HCT116 (cell line): ENCODE results near the gene CPED1. TPM values are rescaled to one million over a fixed set of nuclear protein-coding genes. Genes with fewer than 3 reads are reported as not detected.

Experiments
- ATAC-seq: fragments of 200-7000 bp; cut with Tn5 transposase; 2 replicates; pipeline ENCODE4 v1.9.1; 2020; ENCODE audit warnings: mild to moderate bottlenecking, moderate library complexity
- BruUV-seq: library from RNA; stranded (reverse); fragments of 400-500 nt; replicated peaks from 2 replicates; lab custom pipeline; 2021; lab: Mats Ljungman, UMichigan
- CTCF ChIA-PET: fragments of 300-600 bp; sonication (Branson Sonifier 250); formaldehyde crosslinking; loops from one replicate; lab custom pipeline; 2021; ENCODE audit warnings: antibody characterized with exemption; lab: Charles Lee
- POLR2A ChIA-PET: fragments of 300-600, 350-600 bp; sonication (Branson Sonifier 250); formaldehyde crosslinking; loops from one replicate; lab custom pipeline; 2021; ENCODE audit warnings: antibody characterized with exemption; lab: Charles Lee
- RAD21 ChIA-PET, 2 experiments: fragments of 300-600 bp; sonication (Branson Sonifier 250); formaldehyde crosslinking; loops; one replicate each; lab custom pipeline; 2023; ENCODE audit warnings: low total read pairs in 2 of 2; ENCODE audit not compliant: uncharacterized antibody in 2 of 2, unreplicated experiment in 2 of 2, low non-redundant PET in 1 of 2; lab: Charles Lee
- DNase-seq: peaks from one replicate; pipeline ENCODE4 v3.0.0-alpha.2; 2010; ENCODE audit warnings: low read depth, low spot score
- H2AFZ ChIP-seq: fragments of 200-600 bp; shearing (Covaris generic), sonication (generic); 2 replicates; pipeline ENCODE4 v1.6.1; 2017; ENCODE audit warnings: low read depth, mixed run types, mixed read lengths, antibody characterized with exemption, low read length; ENCODE audit not compliant: poor library complexity, severe bottlenecking
- H3K27ac ChIP-seq: 2 replicates; pipeline ENCODE4 v1.5.1; 2012; ENCODE audit warnings: low read depth, low read length
- H3K27me3 ChIP-seq: fragments of 200-600 bp; sonication (generic); 2 replicates; pipeline ENCODE4 v1.6.1; 2016; ENCODE audit warnings: mixed run types, low read length, mixed read lengths; ENCODE audit not compliant: insufficient read depth
- H3K36me3 ChIP-seq, 2 experiments: fragments of 200-500 bp in 1 of 2; fragments of 200-600 bp in 1 of 2; sonication (Bioruptor generic) in 1 of 2; sonication (generic) in 1 of 2; 2 replicates each; pipeline versions ENCODE4 v1.5.1 to v1.6.1; 2014 to 2016; ENCODE audit warnings: low read length in 2 of 2, inconsistent platforms in 1 of 2, mixed read lengths in 1 of 2, mixed run types in 1 of 2; ENCODE audit not compliant: insufficient read depth in 2 of 2, control insufficient read depth in 1 of 2
- H3K4me1 ChIP-seq, 2 experiments: fragments of 200-600 bp in 1 of 2; sonication (generic) in 1 of 2; 2 replicates each; pipeline versions ENCODE4 v1.5.1 to v1.6.1; 2012 to 2017; ENCODE audit warnings: low read length in 2 of 2, inconsistent platforms in 1 of 2, mild to moderate bottlenecking in 1 of 2, mixed read lengths in 1 of 2, mixed run types in 1 of 2, moderate library complexity in 1 of 2; ENCODE audit not compliant: insufficient read depth in 2 of 2, control insufficient read depth in 1 of 2
- H3K4me2 ChIP-seq: fragments of 200-600 bp; sonication (generic); 2 replicates; pipeline ENCODE4 v1.6.1; 2017; ENCODE audit warnings: mixed run types, low read length, mixed read lengths
- H3K4me3 ChIP-seq, 2 experiments: fragments of 200-600 bp in 1 of 2; sonication (generic) in 1 of 2; replicated peaks in 1 of 2; 2 replicates each; pipeline ENCODE4 v1.5.1; 2011 to 2016; ENCODE audit warnings: low read length in 2 of 2, control low read depth in 1 of 2, low read depth in 1 of 2, mild to moderate bottlenecking in 1 of 2, mixed read lengths in 1 of 2, mixed run types in 1 of 2
- H3K79me2 ChIP-seq: fragments of 200-600 bp; sonication (generic); 2 replicates; pipeline ENCODE4 v1.6.1; 2017; ENCODE audit warnings: mild to moderate bottlenecking, mixed run types, low read length, moderate library complexity, mixed read lengths; ENCODE audit not compliant: insufficient read depth
- H3K9ac ChIP-seq: fragments of 200-600 bp; sonication (generic); 2 replicates; pipeline ENCODE4 v1.6.1; 2016; ENCODE audit warnings: low read length, mixed read lengths
- H3K9me2 ChIP-seq: fragments of 200-600 bp; sonication (generic), shearing (Covaris generic); 2 replicates; pipeline ENCODE4 v1.6.1; 2017; ENCODE audit warnings: mixed run types, mild to moderate bottlenecking, moderate library complexity; ENCODE audit not compliant: insufficient read depth
- H3K9me3 ChIP-seq, 2 experiments: fragments of 200-500 bp in 1 of 2; fragments of 200-600 bp in 1 of 2; sonication (Bioruptor generic) in 1 of 2; sonication (generic) in 1 of 2; 2 replicates each; pipeline ENCODE4 v1.6.1; 2014 to 2017; ENCODE audit warnings: low read length in 2 of 2, mixed read lengths in 2 of 2, inconsistent platforms in 1 of 2, low read depth in 1 of 2, mild to moderate bottlenecking in 1 of 2, mixed run types in 1 of 2, moderate library complexity in 1 of 2; ENCODE audit not compliant: control insufficient read depth in 1 of 2, insufficient read depth in 1 of 2
- H4K20me1 ChIP-seq: fragments of 200-600 bp; sonication (generic), shearing (Covaris generic); 2 replicates; pipeline ENCODE4 v1.6.1; 2017; ENCODE audit warnings: mixed run types, mild to moderate bottlenecking, moderate library complexity; ENCODE audit not compliant: insufficient read depth
- ATF3 ChIP-seq: IDR thresholded peaks from 2 replicates; pipeline ENCODE4 v1.6.1; 2012
- CTCF ChIP-seq, 3 experiments: fragments of 200-600 bp in 1 of 3; sonication (generic) in 1 of 3; IDR thresholded peaks in 2 of 3; conservative IDR thresholded peaks in 1 of 3; 2 replicates each; pipeline ENCODE4 v1.5.1; 2012 to 2017; ENCODE audit warnings: low read depth in 2 of 3, low read length in 2 of 3, antibody characterized with exemption in 1 of 3, borderline replicate concordance in 1 of 3, control low read depth in 1 of 3, mild to moderate bottlenecking in 1 of 3, mixed read lengths in 1 of 3, mixed run types in 1 of 3, moderate library complexity in 1 of 3; ENCODE audit not compliant: insufficient read depth in 1 of 3
- EGR1 ChIP-seq: IDR thresholded peaks from 2 replicates; pipeline ENCODE4 v1.6.1; 2012; ENCODE audit warnings: low read depth
- ELF1 ChIP-seq: IDR thresholded peaks from 2 replicates; pipeline ENCODE4 v1.6.1; 2012; ENCODE audit warnings: low read depth, borderline replicate concordance
- EZH2 ChIP-seq: fragments of 200-600 bp; sonication (generic); IDR thresholded peaks from 2 replicates; pipeline ENCODE4 v1.6.1; 2017; ENCODE audit warnings: antibody characterized with exemption, mixed run types
- JUND ChIP-seq: IDR thresholded peaks from 2 replicates; pipeline ENCODE4 v1.6.1; 2012
- MAX ChIP-seq: IDR thresholded peaks from 2 replicates; pipeline ENCODE4 v1.6.1; 2012
- POLR2A ChIP-seq: IDR thresholded peaks from 2 replicates; pipeline ENCODE4 v1.7.0; 2011; ENCODE audit warnings: borderline replicate concordance; ENCODE audit not compliant: insufficient read depth, insufficient read length; ENCODE audit errors: extremely low read depth
- POLR2AphosphoS5 ChIP-seq: IDR thresholded peaks from 2 replicates; pipeline ENCODE4 v1.6.1; 2011; ENCODE audit warnings: mild to moderate bottlenecking, low read depth, low read length, moderate library complexity
- REST ChIP-seq: IDR thresholded peaks from 2 replicates; pipeline ENCODE4 v1.6.1; 2012; ENCODE audit warnings: low read depth
- SIN3A ChIP-seq: IDR thresholded peaks from 2 replicates; pipeline ENCODE4 v1.6.1; 2012; ENCODE audit warnings: low read depth
- SRF ChIP-seq: IDR thresholded peaks from 2 replicates; pipeline ENCODE4 v1.6.1; 2012; ENCODE audit warnings: low read depth
- TCF7L2 ChIP-seq: IDR thresholded peaks from 2 replicates; pipeline ENCODE4 v1.7.0; 2011; ENCODE audit warnings: borderline replicate concordance, inconsistent platforms; ENCODE audit not compliant: insufficient read depth, insufficient read length; ENCODE audit errors: extremely low read depth
- YY1 ChIP-seq: IDR thresholded peaks from 2 replicates; pipeline ENCODE4 v1.6.1; 2011; ENCODE audit warnings: low read length, low read depth, moderate library complexity, mild to moderate bottlenecking; ENCODE audit not compliant: insufficient replicate concordance; ENCODE audit errors: extremely low read depth
- ZBTB33 ChIP-seq: IDR thresholded peaks from 2 replicates; pipeline ENCODE4 v1.6.1; 2011; ENCODE audit warnings: mild to moderate bottlenecking, low read length, moderate library complexity; ENCODE audit not compliant: insufficient replicate concordance; ENCODE audit errors: extremely low read depth
- ZFX ChIP-seq: fragments of 450-650 bp; IDR thresholded peaks from 2 replicates; pipeline ENCODE4 v1.6.1; 2017
- ZNF274 ChIP-seq: fragments of 200-500 bp; sonication (Bioruptor generic); IDR thresholded peaks from 2 replicates; pipeline ENCODE4 v1.6.1; 2014; ENCODE audit warnings: mild to moderate bottlenecking, low read depth, low read length, inconsistent platforms
- intact Hi-C: fragments of 100-400 bp; cut with micrococcal nuclease; formaldehyde crosslinking; loops from 2 replicates; pipeline ENCODE4 v1.10.0; 2022
- total RNA-seq: library from RNA; stranded (reverse); gene quantifications from one replicate; pipeline ENCODE4 v1.2.1, GENCODE V29; 2021; ENCODE audit not compliant: unreplicated experiment

CPED1 gene
- total RNA-seq, 1 experiment from 2014 or later = 1.2 TPM

GRCh38 chr7:121105262-121105661 lies 116.8 kb downstream of the CPED1 start:
- H3K79me2 ChIP-seq = no peaks in the 10 kb centered on the region
- no peaks in the 10 kb centered on the region for H3K27me3 ChIP-seq
- H3K4me3 ChIP-seq = no peak overlapping the region
- BruUV-seq = no TSS peak
- POLR2A ChIA-PET = no interaction called here
- TF ChIP-seq ZNF274 = no peak
- TF ChIP-seq TCF7L2 = no peak
- no peak for TF ChIP-seq POLR2A
- no peak for TF ChIP-seq EZH2
- TF ChIP-seq MAX = no peak
- no peak for TF ChIP-seq ZBTB33
- no peak for TF ChIP-seq JUND
- no peak for TF ChIP-seq ELF1
- TF ChIP-seq CTCF (IDR thresholded peaks at IDR 0.05 in 2 of 3, conservative IDR thresholded peaks at IDR 0.05 in 1 of 3; ENCODE audit: borderline replicate concordance in 1 of 3, insufficient read depth in 1 of 3, low read depth in 2 of 3, low read length in 2 of 3) = no peak
- TF ChIP-seq ATF3 = no peak
- TF ChIP-seq POLR2AphosphoS5 = no peak
- no peak for TF ChIP-seq EGR1
- TF ChIP-seq REST = no peak
- no peak for TF ChIP-seq SIN3A
- TF ChIP-seq ZFX = no peak
- TF ChIP-seq YY1 = no peak
- no peak for TF ChIP-seq SRF
- TF ChIP-seq, all 23 proteins: peak for 0
- ATAC-seq (no peak), DNase-seq (no peak)
- H3K9me2 ChIP-seq = no peaks in the 10 kb centered on the region
- no peaks in the 10 kb centered on the region for H3K36me3 ChIP-seq
- peaks cover 8 to 10% of the 10 kb centered on the region in 2 experiments; a peak in 3 of 4 replicates for H3K4me1 ChIP-seq
- ChIA-PET CTCF (no interaction called here), RAD21 (no interaction called here)
- no peaks in the 10 kb centered on the region for H3K9me3 ChIP-seq
- no peak overlapping the region for H3K27ac ChIP-seq
- intact Hi-C loops = loop anchor here (5.0 kb wide), 2 partner anchors 298 to 313 kb away; no protein-coding TSS in a partner anchor
- H3K9ac ChIP-seq = no peak overlapping the region
- no peaks in the 10 kb centered on the region for H4K20me1 ChIP-seq
- H3K4me2 ChIP-seq = no peak overlapping the region
- H2AFZ ChIP-seq = no peak overlapping the region
